ENCODE measurements around the gene NSL1. TPM values are rescaled to one million over a fixed set of nuclear protein-coding genes. Genes with fewer than 3 reads are reported as not detected.

NSL1 gene
- total and polyA plus RNA-seq, 8 donors, result 5.4 to 16.2 (median 9.3) TPM

GRCh38 chr1:212760126-212760823 is 31.3 kb downstream of the NSL1 start:
- 96 to 98% methylated on average over 10 of the region's 10 CpGs for WGBS, 2 donors
- DNase-seq (peak in 1 of 6 donors; percentile 19), ATAC-seq (peak in 1 of 4 donors; percentile 53), FAIRE-seq (no peak)
- intact Hi-C loops (cut with DNase I), result no loop called here
- Histone ChIP-seq H3K4me3 (no peak overlapping the region), H3K36me3 (no peaks in the 10 kb centered on the region), H3K27me3 (no peaks in the 10 kb centered on the region), H3K27ac (no peak overlapping the region), H3K9me3 (no peaks in the 10 kb centered on the region), H3K4me1 (no peaks in the 10 kb centered on the region)
- TF ChIP-seq CTCF (IDR thresholded peaks at IDR 0.05), result no peak

GRCh38 chr1:212759683-212760082 is 31.9 kb downstream of the NSL1 start:
- TF ChIP-seq CTCF (IDR thresholded peaks at IDR 0.05), result no peak
- DNase-seq (peak in 1 of 6 donors; percentile 43), ATAC-seq (no peak), FAIRE-seq (no peak)
- no peak overlapping the region for H3K27ac ChIP-seq
- no peak overlapping the region for H3K4me3 ChIP-seq
- H3K27me3 ChIP-seq, result no peaks in the 10 kb centered on the region
- WGBS, 2 donors, result 93 to 96% methylated on average over 5 of the region's 5 CpGs
- no peaks in the 10 kb centered on the region for H3K9me3 ChIP-seq
- H3K36me3 ChIP-seq, result no peaks in the 10 kb centered on the region
- no peaks in the 10 kb centered on the region for H3K4me1 ChIP-seq
- intact Hi-C loops (cut with DNase I), result no loop called here

GRCh38 chr1:212754680-212755079 is 36.9 kb downstream of the NSL1 start:
- TF ChIP-seq CTCF (IDR thresholded peaks at IDR 0.05), result no peak
- intact Hi-C loops (cut with DNase I), result no loop called here
- Histone ChIP-seq H3K9me3 (no peaks in the 10 kb centered on the region), H3K36me3 (no peaks in the 10 kb centered on the region), H3K4me3 (no peak overlapping the region), H3K27ac (no peak overlapping the region), H3K4me1 (peaks cover 0 to 7% (median 0%) of the 10 kb centered on the region in 3 donors), H3K27me3 (no peaks in the 10 kb centered on the region)
- DNase-seq, result no peak
- no peak for ATAC-seq
- no peak for FAIRE-seq
- WGBS, 2 donors, result 97 to 100% methylated on average over 1 of the region's 1 CpG

- Histone ChIP-seq H3K36me3 (no peaks in the 10 kb centered on the region), H3K9me3 (no peaks in the 10 kb centered on the region), H3K27ac (no peak overlapping the region), H3K4me3 (no peak overlapping the region), H3K27me3 (no peaks in the 10 kb centered on the region), H3K4me1 (peaks cover 0 to 7% (median 0%) of the 10 kb centered on the region in 3 donors)
- intact Hi-C loops (cut with DNase I), result no loop called here
- FAIRE-seq (no peak), ATAC-seq (no peak), DNase-seq (no peak)
- TF ChIP-seq CTCF (IDR thresholded peaks at IDR 0.05), result no peak
- WGBS, 2 donors, result 78 to 82% methylated on average over 8 of the region's 8 CpGs
Observed at GRCh38 chr1:212754193-212754592, 37.4 kb downstream of the NSL1 start.

GRCh38 chr1:212753749-212754148 is 37.8 kb downstream of the NSL1 start:
- no peaks in the 10 kb centered on the region for H3K36me3 ChIP-seq
- DNase-seq, result no peak
- FAIRE-seq, result no peak
- H3K27ac ChIP-seq, result no peak overlapping the region
- no peak for ATAC-seq
- no peak for TF ChIP-seq CTCF (IDR thresholded peaks at IDR 0.05)
- no peaks in the 10 kb centered on the region for H3K9me3 ChIP-seq
- H3K4me1 ChIP-seq, result peaks cover 0 to 7% (median 0%) of the 10 kb centered on the region in 3 donors
- H3K27me3 ChIP-seq, result no peaks in the 10 kb centered on the region
- intact Hi-C loops (cut with DNase I), result no loop called here
- no peak overlapping the region for H3K4me3 ChIP-seq
